Measurements from ENCODE around the gene CERS6.

GRCh38 chr2:168424971-168425370 lies 31.1 kb upstream of the CERS6 start:
- TF ChIP-seq CTCF (IDR thresholded peaks at IDR 0.05) (no peak), POLR2A (IDR thresholded peaks at IDR 0.05) (no peak)

Measured in thyroid gland (tissue), 4 donors.